IMR-90 (cell line): ENCODE results near the gene AGPAT3. TPM values are rescaled to one million over a fixed set of nuclear protein-coding genes. Genes with fewer than 3 reads are reported as not detected.

Experiments used
- ATAC-seq: fragments of 200-7000 bp; cut with Tn5 transposase; 2 replicates; pipeline ENCODE4 v1.9.1; 2020; ENCODE audit warnings: low read depth, mild to moderate bottlenecking, moderate library complexity
- BruUV-seq: library from RNA; stranded (reverse); fragments of 400-500 nt; replicated peaks from 2 replicates; lab custom pipeline; 2021; lab: Mats Ljungman, UMichigan
- CTCF ChIA-PET: fragments of 300-600 bp; formaldehyde crosslinking; extraction: SDS; loops from one replicate; lab custom pipeline; 2021; ENCODE audit warnings: antibody characterized with exemption; lab: Yijun Ruan, JAX
- POLR2A ChIA-PET: fragments of 300-600 bp; sonication (Branson Sonifier 250); formaldehyde crosslinking; loops from one replicate; lab custom pipeline; 2022; ENCODE audit warnings: antibody characterized with exemption; ENCODE audit not compliant: unreplicated experiment; lab: Charles Lee
- DNase-seq: peaks from one replicate; pipeline ENCODE4 v3.0.0; 2013
- H2AFZ ChIP-seq: replicated peaks from 2 replicates; pipeline ENCODE3; 2013; ENCODE audit warnings: low read length, mild to moderate bottlenecking; ENCODE audit not compliant: poor library complexity
- H2AK5ac ChIP-seq: 2 replicates; pipeline ENCODE4 v1.6.1; 2013; ENCODE audit warnings: low read depth, low read length, inconsistent platforms
- H2AK9ac ChIP-seq: replicated peaks from 2 replicates; pipeline ENCODE3; 2013; ENCODE audit warnings: mild to moderate bottlenecking, low read depth, low read length, moderate library complexity; ENCODE audit not compliant: poor library complexity
- H2BK120ac ChIP-seq: 2 replicates; pipeline ENCODE4 v1.6.1; 2013; ENCODE audit warnings: low read depth, low read length, inconsistent platforms
- H2BK15ac ChIP-seq: 3 replicates; pipeline ENCODE4 v1.6.1; 2013; ENCODE audit warnings: low read depth, low read length, inconsistent platforms
- H2BK20ac ChIP-seq: 2 replicates; pipeline ENCODE4 v1.6.1; 2013; ENCODE audit warnings: low read depth, mild to moderate bottlenecking, inconsistent platforms, low read length, moderate library complexity
- H2BK5ac ChIP-seq: 2 replicates; pipeline ENCODE4 v1.6.1; 2013; ENCODE audit warnings: mild to moderate bottlenecking, low read depth, low read length, inconsistent platforms; ENCODE audit not compliant: poor library complexity, severe bottlenecking
- H3K14ac ChIP-seq: replicated peaks from 2 replicates; pipeline ENCODE4 v1.6.1; 2013; ENCODE audit warnings: low read depth, low read length, inconsistent platforms
- H3K18ac ChIP-seq: 2 replicates; pipeline ENCODE4 v1.6.1; 2013; ENCODE audit warnings: low read depth, low read length, control low read depth
- H3K23ac ChIP-seq: 2 replicates; pipeline ENCODE4 v1.6.1; 2013; ENCODE audit warnings: low read depth, low read length, inconsistent platforms
- H3K27ac ChIP-seq: 2 replicates; pipeline ENCODE4 v1.5.1; 2013; ENCODE audit warnings: mild to moderate bottlenecking, control low read depth, low read length; ENCODE audit not compliant: insufficient read depth
- H3K27me3 ChIP-seq: 2 replicates; pipeline ENCODE4 v1.6.1; 2013; ENCODE audit warnings: low read length; ENCODE audit not compliant: control insufficient read depth, insufficient read depth
- H3K36me3 ChIP-seq: 2 replicates; pipeline ENCODE4 v1.6.1; 2013; ENCODE audit warnings: low read length, mixed read lengths; ENCODE audit not compliant: control insufficient read depth, insufficient read depth
- H3K4ac ChIP-seq: 2 replicates; pipeline ENCODE4 v1.6.1; 2013; ENCODE audit warnings: low read depth, low read length, inconsistent platforms
- H3K4me1 ChIP-seq: 2 replicates; pipeline ENCODE4 v1.6.1; 2013; ENCODE audit warnings: low read length, mixed read lengths; ENCODE audit not compliant: control insufficient read depth, insufficient read depth
- H3K4me2 ChIP-seq: 2 replicates; pipeline ENCODE4 v1.6.1; 2013; ENCODE audit warnings: low read depth, mild to moderate bottlenecking, control low read depth, low read length, moderate library complexity
- H3K4me3 ChIP-seq: 2 replicates; pipeline ENCODE4 v1.5.1; 2013; ENCODE audit warnings: low read depth, mild to moderate bottlenecking, control low read depth, low read length, moderate library complexity; ENCODE audit not compliant: insufficient read depth
- H3K56ac ChIP-seq: 2 replicates; pipeline ENCODE4 v1.6.1; 2013; ENCODE audit warnings: low read length, inconsistent platforms; ENCODE audit not compliant: insufficient read depth; ENCODE audit errors: extremely low read depth
- H3K79me1 ChIP-seq, 2 experiments: 2 replicates each; pipeline ENCODE4 v1.6.1; 2013; ENCODE audit warnings: low read length in 2 of 2, inconsistent platforms in 1 of 2, low read depth in 1 of 2
- H3K9ac ChIP-seq: 2 replicates; pipeline ENCODE4 v1.6.1; 2013; ENCODE audit warnings: low read depth, low read length, control low read depth
- H3K9me1 ChIP-seq: 2 replicates; pipeline ENCODE4 v1.6.1; 2013; ENCODE audit warnings: low read length, inconsistent platforms; ENCODE audit not compliant: insufficient read depth
- H3K9me3 ChIP-seq: 2 replicates; pipeline ENCODE4 v1.6.1; 2013; ENCODE audit warnings: low read length; ENCODE audit not compliant: control insufficient read depth, insufficient read depth
- H4K20me1 ChIP-seq: 2 replicates; pipeline ENCODE4 v1.6.1; 2013; ENCODE audit warnings: low read length, inconsistent platforms; ENCODE audit not compliant: insufficient read depth
- H4K5ac ChIP-seq: 2 replicates; pipeline ENCODE4 v1.6.1; 2013; ENCODE audit warnings: mild to moderate bottlenecking, low read depth, low read length, control low read depth
- H4K8ac ChIP-seq, 2 experiments: 2 replicates each; pipeline ENCODE4 v1.6.1; 2013; ENCODE audit warnings: low read depth in 2 of 2, low read length in 2 of 2, control low read depth in 1 of 2, inconsistent platforms in 1 of 2
- H4K91ac ChIP-seq: 2 replicates; pipeline ENCODE4 v1.6.1; 2013; ENCODE audit warnings: low read depth, low read length, inconsistent platforms; ENCODE audit not compliant: insufficient read depth
- POLR2A ChIP-seq: IDR thresholded peaks from 2 replicates; pipeline ENCODE4 v1.6.1; 2012; ENCODE audit warnings: mild to moderate bottlenecking, low read depth, low read length
- SMC3 ChIP-seq: fragments of 150-350 bp; IDR thresholded peaks from 2 replicates; pipeline ENCODE4 v1.6.1; 2016; ENCODE audit warnings: low read depth, mild to moderate bottlenecking, antibody characterized with exemption, low read length, moderate library complexity
- WGBS, 2 experiments: methylation state at CpG; one replicate each; pipeline versions ENCODE4 v1.1.5 to v1.1.7; 2013; ENCODE audit warnings: missing lambda C conversion rate in 2 of 2; ENCODE audit not compliant: insufficient read length in 1 of 2; ENCODE audit errors: extremely low coverage in 2 of 2; 5-methylcytosine and 5-hydroxymethylcytosine counted together
- dilution Hi-C: fragments of 300-500 bp; cut with HindIII; formaldehyde crosslinking; loops from one replicate; pipeline ENCODE4 v1.14.3; 2018; ENCODE audit warnings: low sequenced_read_pairs; ENCODE audit not compliant: unreplicated experiment
- in situ Hi-C: fragments of 300-500 bp; cut with MboI; formaldehyde crosslinking; loops from 3 replicates; pipeline ENCODE4 v1.14.3; 2019; ENCODE audit warnings: low sequenced_read_pairs, inconsistent platforms, mixed read lengths
- intact Hi-C: fragments of 100-400 bp; cut with micrococcal nuclease; formaldehyde crosslinking; loops from 2 replicates; pipeline ENCODE4 v1.10.0; 2022
- polyA plus RNA-seq, 3 experiments: library from polyadenylated mRNA; depleted of rRNA; stranded (reverse); fragments of >200 nt; gene quantifications; 2 replicates each; pipeline ENCODE4 v1.2.3, GENCODE V29; 2012; ENCODE audit warnings: low replicate concordance in 1 of 3
- total RNA-seq: library from RNA; depleted of rRNA; stranded (reverse); fragments of >200 nt; gene quantifications from 2 replicates; pipeline ENCODE4 v1.2.3, GENCODE V29; 2012

Gene AGPAT3
- total and polyA plus RNA-seq, 2 of the 4 experiments (the other 2 are of a cell fraction): 27.1 to 38.7 TPM

DNA sequence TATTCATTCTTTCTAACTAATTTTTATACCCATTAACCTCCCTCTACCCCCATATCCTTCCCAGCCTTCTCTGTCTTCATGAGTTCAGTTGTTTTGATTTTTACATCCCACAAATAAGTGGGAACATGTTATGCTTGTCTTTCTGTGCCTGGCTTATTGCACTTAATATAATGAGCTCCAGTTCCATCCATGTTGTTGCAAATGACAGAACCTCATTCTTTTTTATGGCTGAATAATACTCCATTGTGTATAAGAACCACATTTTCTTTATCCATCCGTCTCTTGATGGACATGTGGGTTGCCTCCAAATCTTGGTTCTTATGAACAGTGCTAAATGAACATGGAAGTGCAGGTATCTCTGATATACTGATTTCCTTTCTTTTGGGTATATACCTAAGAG lies 21.5 kb downstream of the AGPAT3 start:
- no peak overlapping the region for H3K4ac ChIP-seq
- no peak overlapping the region for H4K91ac ChIP-seq
- H3K27ac ChIP-seq: no peak overlapping the region
- H2BK120ac ChIP-seq: no peak overlapping the region
- no peak overlapping the region for H3K4me3 ChIP-seq
- H3K4me2 ChIP-seq: no peak overlapping the region
- no peaks in the 10 kb centered on the region for H3K9me3 ChIP-seq
- no peak overlapping the region for H3K56ac ChIP-seq
- H4K8ac ChIP-seq: no peak overlapping the region
- TF ChIP-seq SMC3 (no peak), POLR2A (no peak)
- H3K18ac ChIP-seq: no peak overlapping the region
- in situ Hi-C loops: no loop called here
- CTCF ChIA-PET: interaction anchor here (0.6 kb wide), 1 partner anchor 23 kb away, joined by 3 read pairs; no protein-coding TSS in a partner anchor
- H2AFZ ChIP-seq: no peak overlapping the region
- H3K27me3 ChIP-seq: no peaks in the 10 kb centered on the region
- no peak overlapping the region for H2BK15ac ChIP-seq
- POLR2A ChIA-PET: no interaction called here
- H4K5ac ChIP-seq: no peak overlapping the region
- H3K4me1 ChIP-seq: peaks cover 5% of the 10 kb centered on the region; the same call in 1 of the 2 replicates
- no peak overlapping the region for H3K14ac ChIP-seq
- H3K23ac ChIP-seq: no peak overlapping the region
- dilution Hi-C loops: no loop called here
- intact Hi-C loops: no loop called here
- H3K9me1 ChIP-seq: no peaks in the 10 kb centered on the region; the same call in 1 of the 2 replicates
- H2BK20ac ChIP-seq: no peak overlapping the region
- BruUV-seq: no TSS peak
- no peak for ATAC-seq
- H2AK9ac ChIP-seq: no peak overlapping the region
- no CpG with 5 or more reads among the region's 1 CpG for WGBS, 2 experiments
- H2BK5ac ChIP-seq: no peak overlapping the region
- H4K20me1 ChIP-seq: peaks cover 62% of the 10 kb centered on the region
- DNase-seq: no peak
- H3K36me3 ChIP-seq: no peaks in the 10 kb centered on the region; the same call in 1 of the 2 replicates
- peaks cover 30 to 73% of the 10 kb centered on the region in 2 experiments for H3K79me1 ChIP-seq
- no peak overlapping the region for H2AK5ac ChIP-seq
- H3K9ac ChIP-seq: no peak overlapping the region
